Measurements from ENCODE around the gene MACROD2.

The MACROD2 gene

GRCh38 chr20:14570811-14571210, 575.5 kb downstream of the MACROD2 start:
- DNase-seq (ENCODE audit: extremely low read depth, low read depth) = no peak
- H3K4me3 ChIP-seq (replicated peaks; ENCODE audit: low read depth, low read length) = no peak overlapping the region
- no peak for TF ChIP-seq CTCF (IDR thresholded peaks at IDR 0.05; ENCODE audit: low read depth, low read length, missing control alignments)

- no peak for TF ChIP-seq CTCF (IDR thresholded peaks at IDR 0.05; ENCODE audit: low read depth, low read length, missing control alignments)
- H3K4me3 ChIP-seq (replicated peaks; ENCODE audit: low read depth, low read length) = no peak overlapping the region
- DNase-seq (ENCODE audit: extremely low read depth, low read depth) = no peak
These were observed 578.4 kb downstream of the MACROD2 start for GRCh38 chr20:14573676-14574075.

GRCh38 chr20:14576196-14576877, 581.0 kb downstream of the MACROD2 start:
- DNase-seq (ENCODE audit: extremely low read depth, low read depth) = no peak
- TF ChIP-seq CTCF (IDR thresholded peaks at IDR 0.05; ENCODE audit: low read depth, low read length, missing control alignments) = no peak
- H3K4me3 ChIP-seq (replicated peaks; ENCODE audit: low read depth, low read length) = no peak overlapping the region

- no peak for DNase-seq (ENCODE audit: extremely low read depth, low read depth)
- TF ChIP-seq CTCF (IDR thresholded peaks at IDR 0.05; ENCODE audit: low read depth, low read length, missing control alignments) = no peak
- no peak overlapping the region for H3K4me3 ChIP-seq (replicated peaks; ENCODE audit: low read depth, low read length)
These were observed 585.2 kb downstream of the MACROD2 start for GRCh38 chr20:14580418-14581074.

- TF ChIP-seq CTCF (IDR thresholded peaks at IDR 0.05; ENCODE audit: low read depth, low read length, missing control alignments) = no peak
- H3K4me3 ChIP-seq (replicated peaks; ENCODE audit: low read depth, low read length) = no peak overlapping the region
- DNase-seq (ENCODE audit: extremely low read depth, low read depth) = no peak
These were observed 586.4 kb downstream of the MACROD2 start for GRCh38 chr20:14581731-14582130.

GRCh38 chr20:14582855-14583254, 587.5 kb downstream of the MACROD2 start:
- DNase-seq (ENCODE audit: extremely low read depth, low read depth) = no peak
- TF ChIP-seq CTCF (IDR thresholded peaks at IDR 0.05; ENCODE audit: low read depth, low read length, missing control alignments) = no peak
- no peak overlapping the region for H3K4me3 ChIP-seq (replicated peaks; ENCODE audit: low read depth, low read length)

Data from HFF-Myc (cell line).